Stimulated activated CD4-positive, alpha-beta T cell treated with anti-CD3 and anti-CD28 coated beads, Interleukin-1b, Interleukin-23, amount 100 ng/mL, for 24 hours (primary cell): Measurements from ENCODE around the gene PSMC5.
"Not testable (repeated sequence)": the region's sequence is repeated elsewhere in the genome, so short reads cannot be mapped to it uniquely, and the experiment has no call there.

Experiments
- DNase-seq, 4 experiments: peaks; one replicate each; pipeline ENCODE4 v3.0.0-alpha.2; 2020; ENCODE audit warnings: low read depth in 4 of 4, low spot score in 1 of 4

PSMC5 gene

GRCh38 chr17:63870292-63870665 lies 43.0 kb downstream of the PSMC5 start:
- not testable (repeated sequence) for DNase-seq

GRCh38 chr17:63871646-63872365 lies 44.6 kb downstream of the PSMC5 start:
- DNase-seq, result not testable (repeated sequence)

- not testable (repeated sequence) for DNase-seq
Observed at GRCh38 chr17:63873577-63873976, 46.3 kb downstream of the PSMC5 start, which contains the start of gene CSH2. TSS of gene CSH2 (minus strand) at chr17:63873677. CDS start at chr17:63873614, 63 bp downstream.

GRCh38 chr17:63874061-63874626 lies 46.9 kb downstream of the PSMC5 start:
- not testable (repeated sequence) for DNase-seq

- DNase-seq, result not testable (repeated sequence)
Observed at GRCh38 chr17:63874693-63875092, 47.5 kb downstream of the PSMC5 start.

GRCh38 chr17:63878413-63878812 lies 51.2 kb downstream of the PSMC5 start:
- not testable (repeated sequence) for DNase-seq

GRCh38 chr17:63880706-63881105 lies 53.5 kb downstream of the PSMC5 start:
- no peak for DNase-seq

- DNase-seq, result not testable (repeated sequence)
Observed at GRCh38 chr17:63881337-63881736, 54.1 kb downstream of the PSMC5 start.
